Tibial artery (tissue), 4 donors: ENCODE data around the gene BCL11A.

Source experiments
- DNase-seq, 2 donors: peaks; one replicate each; pipeline ENCODE4 v3.0.0-alpha.2; 2019
- H3K27ac ChIP-seq, 2 donors: fragments of 200-600 bp; sonication (generic) in 1 of 2; 1 replicate in 1 of 2; 2 replicates in 1 of 2; pipeline ENCODE4 v1.5.1; 2018 to 2019; ENCODE audit warnings: mild to moderate bottlenecking in 1 of 2
- H3K27me3 ChIP-seq, 2 donors: fragments of 200-600 bp; sonication (generic) in 1 of 2; one replicate each; pipeline versions ENCODE4 v1.5.1 to v1.6.0; 2016 to 2019
- H3K36me3 ChIP-seq, 3 donors: fragments of 200-600 bp; sonication (generic) in 2 of 3; one replicate each; pipeline ENCODE4 v1.5.1; 2016 to 2019; ENCODE audit warnings: mild to moderate bottlenecking in 2 of 3
- H3K4me1 ChIP-seq, 4 donors: fragments of 200-600 bp; sonication (generic) in 2 of 4; 1 replicate in 3 of 4; 2 replicates in 1 of 4; pipeline ENCODE4 v1.5.1; 2016 to 2019
- H3K4me3 ChIP-seq, 2 donors: fragments of 200-600 bp; sonication (generic) in 1 of 2; 1 replicate in 1 of 2; 2 replicates in 1 of 2; pipeline ENCODE4 v1.5.1; 2018 to 2019; ENCODE audit warnings: mild to moderate bottlenecking in 2 of 2
- H3K9me3 ChIP-seq, 3 donors: fragments of 200-600 bp; sonication (generic) in 1 of 3; one replicate each; pipeline ENCODE4 v1.5.1; 2016 to 2019
- intact Hi-C: fragments of 100-400 bp; cut with DNase I; formaldehyde crosslinking; loops from one replicate; pipeline ENCODE4 v1.15.0; 2023; ENCODE audit warnings: low total_unique reads
- TF ChIP-seq, protein P1 (sequence below), 2 experiments: fragments of 200-600 bp in 1 of 2; fragments of 450-650 bp in 1 of 2; IDR thresholded peaks; one replicate each; pipeline ENCODE4 v1.5.1; 2017 to 2019; ENCODE audit warnings: antibody characterized with exemption in 2 of 2, mild to moderate bottlenecking in 1 of 2, moderate library complexity in 1 of 2

Gene BCL11A

DNA sequence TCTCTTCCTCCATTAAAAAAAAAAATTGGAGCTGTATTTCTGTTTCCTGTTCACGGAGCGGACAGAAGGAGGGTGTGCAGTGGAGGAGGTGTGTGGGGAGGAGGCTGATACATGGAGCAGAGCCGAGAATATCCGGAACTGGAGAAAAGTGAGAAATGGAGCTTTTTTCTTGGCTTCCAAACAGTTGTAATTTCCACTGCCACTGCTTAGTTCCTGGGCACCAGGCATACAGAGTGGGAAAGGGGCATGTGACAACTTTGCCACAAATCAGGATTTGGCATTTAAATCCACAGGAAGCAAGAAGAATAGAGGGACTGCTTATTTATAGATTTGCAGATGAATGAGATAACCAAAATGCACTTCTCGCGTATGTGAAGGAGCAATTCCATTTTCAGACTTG lies 71.2 kb downstream of the BCL11A start:
- DNase-seq, result no peak
- H3K27me3 ChIP-seq, result peaks cover 0 to 3% of the 10 kb centered on the region in 2 donors
- H3K36me3 ChIP-seq, result no peaks in the 10 kb centered on the region
- intact Hi-C loops, result no loop called here
- H3K4me1 ChIP-seq, result no peaks in the 10 kb centered on the region
- no peaks in the 10 kb centered on the region for H3K9me3 ChIP-seq
- no peak overlapping the region for H3K27ac ChIP-seq
- no peak overlapping the region for H3K4me3 ChIP-seq
- TF ChIP-seq, protein P1, sequence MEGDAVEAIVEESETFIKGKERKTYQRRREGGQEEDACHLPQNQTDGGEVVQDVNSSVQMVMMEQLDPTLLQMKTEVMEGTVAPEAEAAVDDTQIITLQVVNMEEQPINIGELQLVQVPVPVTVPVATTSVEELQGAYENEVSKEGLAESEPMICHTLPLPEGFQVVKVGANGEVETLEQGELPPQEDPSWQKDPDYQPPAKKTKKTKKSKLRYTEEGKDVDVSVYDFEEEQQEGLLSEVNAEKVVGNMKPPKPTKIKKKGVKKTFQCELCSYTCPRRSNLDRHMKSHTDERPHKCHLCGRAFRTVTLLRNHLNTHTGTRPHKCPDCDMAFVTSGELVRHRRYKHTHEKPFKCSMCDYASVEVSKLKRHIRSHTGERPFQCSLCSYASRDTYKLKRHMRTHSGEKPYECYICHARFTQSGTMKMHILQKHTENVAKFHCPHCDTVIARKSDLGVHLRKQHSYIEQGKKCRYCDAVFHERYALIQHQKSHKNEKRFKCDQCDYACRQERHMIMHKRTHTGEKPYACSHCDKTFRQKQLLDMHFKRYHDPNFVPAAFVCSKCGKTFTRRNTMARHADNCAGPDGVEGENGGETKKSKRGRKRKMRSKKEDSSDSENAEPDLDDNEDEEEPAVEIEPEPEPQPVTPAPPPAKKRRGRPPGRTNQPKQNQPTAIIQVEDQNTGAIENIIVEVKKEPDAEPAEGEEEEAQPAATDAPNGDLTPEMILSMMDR (IDR thresholded peaks at IDR 0.05), result no peak

DNA sequence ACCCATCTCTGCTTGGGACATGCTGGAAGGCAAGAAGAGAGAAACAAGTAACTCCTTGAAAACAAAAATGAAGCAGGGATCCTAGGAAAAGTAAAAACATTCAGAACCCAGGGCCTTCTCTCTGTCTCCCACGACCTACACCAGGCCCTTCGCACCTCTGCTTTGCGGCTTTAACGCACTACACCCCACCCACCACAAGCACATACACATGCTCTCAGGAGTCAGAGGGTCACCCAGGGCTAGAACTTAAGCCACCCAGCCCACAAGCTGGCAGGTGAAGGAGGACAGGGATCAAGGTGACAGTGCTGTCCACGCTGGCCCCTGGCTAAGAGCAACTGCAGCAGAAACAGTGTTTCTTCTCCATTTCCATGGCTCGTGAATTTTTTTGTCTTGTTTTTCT lies 72.2 kb downstream of the BCL11A start:
- no peak for DNase-seq
- Histone ChIP-seq H3K36me3 (no peaks in the 10 kb centered on the region), H3K4me3 (no peak overlapping the region), H3K27ac (no peak overlapping the region), H3K4me1 (no peaks in the 10 kb centered on the region), H3K27me3 (peaks cover 0 to 3% of the 10 kb centered on the region in 2 donors), H3K9me3 (no peaks in the 10 kb centered on the region)
- intact Hi-C loops, result no loop called here
- TF ChIP-seq, protein P1 (IDR thresholded peaks at IDR 0.05), result no peak

DNA sequence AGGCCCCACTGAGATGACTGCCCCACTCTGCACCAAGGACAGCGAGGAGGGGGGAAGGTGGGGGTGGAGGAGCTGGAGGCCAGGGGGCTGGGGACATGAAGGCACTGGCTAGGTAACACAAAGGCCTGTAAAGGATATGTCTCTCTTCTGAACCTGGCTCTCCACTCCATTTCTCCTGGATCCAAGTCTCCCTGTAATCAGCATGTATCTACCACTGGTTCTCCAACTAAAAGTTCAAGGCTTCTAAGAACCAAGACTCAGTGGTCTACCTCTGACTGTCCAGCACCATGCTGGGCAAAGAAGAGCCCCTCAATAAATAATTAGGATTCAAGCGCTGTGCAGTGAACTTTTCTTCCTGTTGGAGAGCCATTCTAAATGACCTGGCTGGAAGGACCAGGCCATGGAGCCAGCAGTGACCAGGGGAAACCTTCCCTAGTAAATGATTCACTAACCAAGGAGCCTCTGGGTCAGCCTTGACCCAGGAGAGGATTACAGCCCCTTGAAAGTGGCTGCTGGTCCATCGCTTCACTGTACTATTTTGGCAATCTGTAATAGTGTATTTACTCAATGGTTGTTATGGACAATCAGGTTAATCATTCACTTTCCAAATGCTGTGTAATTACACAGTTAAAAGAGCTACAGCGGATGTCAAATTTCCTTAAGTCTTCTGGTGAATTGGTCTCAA lies 73.2 kb downstream of the BCL11A start:
- Histone ChIP-seq H3K4me1 (no peaks in the 10 kb centered on the region), H3K27me3 (peaks cover 0 to 2% of the 10 kb centered on the region in 2 donors), H3K9me3 (no peaks in the 10 kb centered on the region), H3K4me3 (no peak overlapping the region), H3K36me3 (no peaks in the 10 kb centered on the region), H3K27ac (no peak overlapping the region)
- intact Hi-C loops, result no loop called here
- DNase-seq, result no peak
- TF ChIP-seq, protein P1 (IDR thresholded peaks at IDR 0.05), result no peak

DNA sequence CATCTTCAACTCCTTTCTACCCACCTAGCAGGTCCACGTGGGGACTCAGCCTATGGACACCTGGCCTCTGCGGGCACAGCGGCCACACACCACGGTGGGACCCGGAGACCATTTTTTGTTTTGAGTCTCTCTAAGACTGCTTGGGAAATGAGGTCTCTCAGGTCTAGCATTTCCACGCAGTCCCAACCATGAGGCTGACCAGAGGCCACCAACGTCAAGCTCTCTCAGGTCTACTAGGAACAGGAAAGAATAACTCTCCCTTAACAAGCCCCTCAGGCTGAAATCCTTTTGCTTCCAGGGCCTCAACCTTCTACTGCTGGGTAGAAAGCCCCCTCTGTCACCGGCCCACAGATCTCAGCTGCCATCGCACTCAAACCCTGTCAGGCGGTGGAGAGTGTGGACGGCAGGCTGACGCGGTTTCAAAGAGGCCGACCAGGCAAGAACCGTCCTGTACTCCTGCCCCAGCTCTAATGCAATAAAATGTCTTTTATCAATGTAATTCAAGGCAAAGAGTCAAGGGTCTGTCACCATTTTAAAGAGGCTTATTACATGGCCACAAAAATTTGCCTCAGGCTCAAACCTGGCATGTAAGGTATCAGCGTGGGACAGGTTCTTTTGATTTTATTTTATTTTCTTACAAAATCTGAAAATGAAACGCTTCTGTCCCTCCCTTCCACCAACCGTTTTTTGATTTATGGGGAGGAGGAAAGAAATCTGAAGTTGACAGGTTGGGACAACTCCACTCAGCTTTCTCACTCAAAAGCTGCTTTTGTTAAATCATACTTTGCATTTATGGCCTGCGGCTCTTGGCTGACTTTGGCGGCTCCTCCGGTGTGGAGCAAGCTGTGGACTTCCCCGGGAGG lies 74.0 kb downstream of the BCL11A start:
- TF ChIP-seq, protein P1 (IDR thresholded peaks at IDR 0.05), result no peak
- intact Hi-C loops, result no loop called here
- Histone ChIP-seq H3K4me1 (no peaks in the 10 kb centered on the region), H3K27me3 (no peaks in the 10 kb centered on the region), H3K4me3 (no peak overlapping the region), H3K36me3 (no peaks in the 10 kb centered on the region), H3K27ac (no peak overlapping the region), H3K9me3 (no peaks in the 10 kb centered on the region)
- DNase-seq, result no peak

DNA sequence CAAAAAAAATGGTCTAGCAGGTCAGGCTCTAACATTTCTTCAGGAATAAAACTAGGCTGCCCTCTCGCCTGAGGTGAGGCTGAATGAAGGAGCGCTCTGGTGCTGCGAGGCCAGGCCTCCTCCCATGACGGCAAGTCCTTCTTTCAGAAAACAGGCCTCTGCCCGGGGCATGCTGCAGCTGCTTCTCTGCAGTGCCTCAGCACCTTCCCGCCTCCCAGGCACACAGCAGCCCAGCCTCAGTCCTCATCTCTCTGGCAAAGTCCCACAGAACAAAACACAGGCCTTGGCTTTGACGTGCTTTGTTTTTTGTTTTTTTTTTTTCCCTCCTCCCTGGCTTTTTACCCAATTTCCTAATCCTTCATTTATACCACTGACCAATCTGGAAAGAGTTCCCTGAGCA lies 74.8 kb downstream of the BCL11A start:
- Histone ChIP-seq H3K27ac (no peak overlapping the region), H3K9me3 (no peaks in the 10 kb centered on the region), H3K36me3 (no peaks in the 10 kb centered on the region), H3K27me3 (no peaks in the 10 kb centered on the region), H3K4me3 (no peak overlapping the region), H3K4me1 (no peaks in the 10 kb centered on the region)
- no peak for DNase-seq
- intact Hi-C loops, result no loop called here
- TF ChIP-seq, protein P1 (IDR thresholded peaks at IDR 0.05), result no peak
